ENCODE results near the gene OR6S1.
"Not testable (repeated sequence)": the region's sequence is repeated elsewhere in the genome, so short reads cannot be mapped to it uniquely, and the experiment has no call there.

The OR6S1 gene

GRCh38 chr14:20623798-20624197 lies 17.7 kb downstream of the OR6S1 start:
- H3K36me3 ChIP-seq (ENCODE audit: control insufficient read depth, insufficient read depth, low read length), result no peaks in the 10 kb centered on the region
- H3K9me3 ChIP-seq (ENCODE audit: control insufficient read depth, low read length), result no peaks in the 10 kb centered on the region
- H3K4me3 ChIP-seq (ENCODE audit: low read length), result no peak overlapping the region
- peaks cover 12% of the 10 kb centered on the region for H3K4me1 ChIP-seq (ENCODE audit: control insufficient read depth, insufficient read depth, low read length)
- H3K9ac ChIP-seq (ENCODE audit: low read length), result no peak overlapping the region
- peaks cover 12% of the 10 kb centered on the region for H3K27me3 ChIP-seq (ENCODE audit: control insufficient read depth, insufficient read depth, low read length)

GRCh38 chr14:20622816-20623291 lies 18.6 kb downstream of the OR6S1 start:
- H3K27me3 ChIP-seq (ENCODE audit: control insufficient read depth, insufficient read depth, low read length), result peaks cover 6% of the 10 kb centered on the region
- H3K9me3 ChIP-seq (ENCODE audit: control insufficient read depth, low read length), result no peaks in the 10 kb centered on the region
- no peak overlapping the region for H3K9ac ChIP-seq (ENCODE audit: low read length)
- no peaks in the 10 kb centered on the region for H3K36me3 ChIP-seq (ENCODE audit: control insufficient read depth, insufficient read depth, low read length)
- no peak overlapping the region for H3K4me3 ChIP-seq (ENCODE audit: low read length)
- H3K4me1 ChIP-seq (ENCODE audit: control insufficient read depth, insufficient read depth, low read length), result peaks cover 12% of the 10 kb centered on the region

- H3K4me1 ChIP-seq (ENCODE audit: control insufficient read depth, insufficient read depth, low read length), result peaks cover 12% of the 10 kb centered on the region
- H3K4me3 ChIP-seq (ENCODE audit: low read length), result no peak overlapping the region
- H3K9me3 ChIP-seq (ENCODE audit: control insufficient read depth, low read length), result no peaks in the 10 kb centered on the region
- no peaks in the 10 kb centered on the region for H3K36me3 ChIP-seq (ENCODE audit: control insufficient read depth, insufficient read depth, low read length)
- no peak overlapping the region for H3K9ac ChIP-seq (ENCODE audit: low read length)
- H3K27me3 ChIP-seq (ENCODE audit: control insufficient read depth, insufficient read depth, low read length), result no peaks in the 10 kb centered on the region
Observed at GRCh38 chr14:20620798-20621478, 20.6 kb downstream of the OR6S1 start.

- not testable (repeated sequence) for H3K4me3 ChIP-seq (ENCODE audit: low read length); H3K4me1 ChIP-seq (ENCODE audit: control insufficient read depth, insufficient read depth, low read length); H3K36me3 ChIP-seq (ENCODE audit: control insufficient read depth, insufficient read depth, low read length); H3K27me3 ChIP-seq (ENCODE audit: control insufficient read depth, insufficient read depth, low read length); H3K9me3 ChIP-seq (ENCODE audit: control insufficient read depth, low read length); H3K9ac ChIP-seq (ENCODE audit: low read length)
Observed at GRCh38 chr14:20619688-20620087, 21.8 kb downstream of the OR6S1 start.

- H3K4me1 ChIP-seq (ENCODE audit: control insufficient read depth, insufficient read depth, low read length), result no peaks in the 10 kb centered on the region
- H3K4me3 ChIP-seq (ENCODE audit: low read length), result no peak overlapping the region
- H3K27me3 ChIP-seq (ENCODE audit: control insufficient read depth, insufficient read depth, low read length), result no peaks in the 10 kb centered on the region
- H3K36me3 ChIP-seq (ENCODE audit: control insufficient read depth, insufficient read depth, low read length), result no peaks in the 10 kb centered on the region
- no peak overlapping the region for H3K9ac ChIP-seq (ENCODE audit: low read length)
- no peaks in the 10 kb centered on the region for H3K9me3 ChIP-seq (ENCODE audit: control insufficient read depth, low read length)
Observed at GRCh38 chr14:20618271-20618749, 23.2 kb downstream of the OR6S1 start.

GRCh38 chr14:20617138-20618003 lies 24.1 kb downstream of the OR6S1 start:
- Histone ChIP-seq H3K9me3 (ENCODE audit: control insufficient read depth, low read length) (no peaks in the 10 kb centered on the region), H3K36me3 (ENCODE audit: control insufficient read depth, insufficient read depth, low read length) (no peaks in the 10 kb centered on the region)

GRCh38 chr14:20615996-20616395 lies 25.5 kb downstream of the OR6S1 start:
- no peaks in the 10 kb centered on the region for H3K36me3 ChIP-seq (ENCODE audit: control insufficient read depth, insufficient read depth, low read length)
- no peak overlapping the region for H3K4me3 ChIP-seq (ENCODE audit: low read length)
- H3K4me1 ChIP-seq (ENCODE audit: control insufficient read depth, insufficient read depth, low read length), result no peaks in the 10 kb centered on the region
- H3K27me3 ChIP-seq (ENCODE audit: control insufficient read depth, insufficient read depth, low read length), result no peaks in the 10 kb centered on the region
- no peak overlapping the region for H3K9ac ChIP-seq (ENCODE audit: low read length)
- no peaks in the 10 kb centered on the region for H3K9me3 ChIP-seq (ENCODE audit: control insufficient read depth, low read length)

More at GRCh38 chr14:20617138-20618003, 24.1 kb downstream of the OR6S1 start:
- no peak overlapping the region for H3K4me3 ChIP-seq (ENCODE audit: low read length)
- H3K9ac ChIP-seq (ENCODE audit: low read length), result no peak overlapping the region
- no peaks in the 10 kb centered on the region for H3K4me1 ChIP-seq (ENCODE audit: control insufficient read depth, insufficient read depth, low read length)
- H3K27me3 ChIP-seq (ENCODE audit: control insufficient read depth, insufficient read depth, low read length), result no peaks in the 10 kb centered on the region

GRCh38 chr14:20614038-20614840 lies 27.3 kb downstream of the OR6S1 start:
- no peaks in the 10 kb centered on the region for H3K36me3 ChIP-seq (ENCODE audit: control insufficient read depth, insufficient read depth, low read length)
- H3K27me3 ChIP-seq (ENCODE audit: control insufficient read depth, insufficient read depth, low read length), result no peaks in the 10 kb centered on the region
- H3K4me1 ChIP-seq (ENCODE audit: control insufficient read depth, insufficient read depth, low read length), result no peaks in the 10 kb centered on the region

GRCh38 chr14:20613094-20614037 lies 28.1 kb downstream of the OR6S1 start:
- no peaks in the 10 kb centered on the region for H3K4me1 ChIP-seq (ENCODE audit: control insufficient read depth, insufficient read depth, low read length)
- H3K9ac ChIP-seq (ENCODE audit: low read length), result peak overlapping the region; percentile 72
- H3K4me3 ChIP-seq (ENCODE audit: low read length), result peak overlapping the region; percentile 37
- no peaks in the 10 kb centered on the region for H3K9me3 ChIP-seq (ENCODE audit: control insufficient read depth, low read length)
- H3K27me3 ChIP-seq (ENCODE audit: control insufficient read depth, insufficient read depth, low read length), result no peaks in the 10 kb centered on the region
- H3K36me3 ChIP-seq (ENCODE audit: control insufficient read depth, insufficient read depth, low read length), result no peaks in the 10 kb centered on the region

More at GRCh38 chr14:20614038-20614840, 27.3 kb downstream of the OR6S1 start:
- Histone ChIP-seq H3K9me3 (ENCODE audit: control insufficient read depth, low read length) (no peaks in the 10 kb centered on the region), H3K4me3 (ENCODE audit: low read length) (peak overlapping the region; percentile 37), H3K9ac (ENCODE audit: low read length) (peak overlapping the region; percentile 72)

GRCh38 chr14:20612403-20612802 lies 29.1 kb downstream of the OR6S1 start:
- no peaks in the 10 kb centered on the region for H3K27me3 ChIP-seq (ENCODE audit: control insufficient read depth, insufficient read depth, low read length)
- no peak overlapping the region for H3K9ac ChIP-seq (ENCODE audit: low read length)
- H3K4me3 ChIP-seq (ENCODE audit: low read length), result no peak overlapping the region
- no peaks in the 10 kb centered on the region for H3K9me3 ChIP-seq (ENCODE audit: control insufficient read depth, low read length)
- no peaks in the 10 kb centered on the region for H3K4me1 ChIP-seq (ENCODE audit: control insufficient read depth, insufficient read depth, low read length)
- no peaks in the 10 kb centered on the region for H3K36me3 ChIP-seq (ENCODE audit: control insufficient read depth, insufficient read depth, low read length)

GRCh38 chr14:20611277-20611676 lies 30.2 kb downstream of the OR6S1 start:
- Histone ChIP-seq H3K9ac (ENCODE audit: low read length) (no peak overlapping the region), H3K36me3 (ENCODE audit: control insufficient read depth, insufficient read depth, low read length) (no peaks in the 10 kb centered on the region), H3K4me1 (ENCODE audit: control insufficient read depth, insufficient read depth, low read length) (peaks cover 11% of the 10 kb centered on the region), H3K4me3 (ENCODE audit: low read length) (no peak overlapping the region), H3K9me3 (ENCODE audit: control insufficient read depth, low read length) (no peaks in the 10 kb centered on the region), H3K27me3 (ENCODE audit: control insufficient read depth, insufficient read depth, low read length) (no peaks in the 10 kb centered on the region)
